Activated T-cell treated with anti-CD3 and anti-CD28 coated beads for 48 hours (primary cell): ENCODE measurements around the gene MTMR3.
"Not testable (repeated sequence)": the region's sequence is repeated elsewhere in the genome, so short reads cannot be mapped to it uniquely, and the experiment has no call there.

Source experiments
- DNase-seq: peaks from one replicate; pipeline ENCODE4 v3.0.0-alpha.2; 2020; ENCODE audit warnings: low read depth

MTMR3 gene

DNA sequence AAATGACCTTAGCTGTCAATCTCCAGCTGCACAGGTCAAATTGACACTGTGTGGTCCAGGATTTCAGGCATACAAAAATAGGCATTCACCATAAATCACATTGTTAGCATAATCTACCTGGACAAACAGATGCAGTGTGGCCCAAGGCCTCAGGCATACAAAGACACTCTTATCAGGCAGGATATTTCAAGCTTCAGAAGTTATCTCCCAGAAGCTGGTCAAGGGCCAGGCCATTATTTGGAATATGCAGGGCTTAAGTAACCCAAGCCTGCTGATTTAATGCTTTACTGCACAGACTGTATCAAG lies 171.7 kb downstream of the MTMR3 start:
- no peak for DNase-seq

DNA sequence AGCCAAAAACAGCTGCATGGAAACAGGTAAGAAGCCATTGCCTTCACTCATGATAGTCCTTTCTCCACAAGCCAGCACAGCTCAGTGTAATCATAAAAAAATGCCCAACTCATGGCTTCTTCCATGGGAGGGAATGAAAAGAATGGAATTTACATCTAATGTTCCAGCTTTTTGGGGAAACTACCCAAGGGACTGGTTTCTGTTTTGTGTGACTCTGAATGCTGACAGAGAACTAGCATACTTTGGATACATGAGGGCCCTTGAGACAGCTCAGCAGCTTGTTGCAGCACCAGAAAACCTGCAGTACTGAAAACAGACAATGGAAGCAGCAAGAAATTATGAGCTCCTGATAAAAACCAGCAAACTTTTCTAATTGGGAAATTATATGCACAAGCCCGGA lies 173.0 kb downstream of the MTMR3 start:
- no peak for DNase-seq

DNA sequence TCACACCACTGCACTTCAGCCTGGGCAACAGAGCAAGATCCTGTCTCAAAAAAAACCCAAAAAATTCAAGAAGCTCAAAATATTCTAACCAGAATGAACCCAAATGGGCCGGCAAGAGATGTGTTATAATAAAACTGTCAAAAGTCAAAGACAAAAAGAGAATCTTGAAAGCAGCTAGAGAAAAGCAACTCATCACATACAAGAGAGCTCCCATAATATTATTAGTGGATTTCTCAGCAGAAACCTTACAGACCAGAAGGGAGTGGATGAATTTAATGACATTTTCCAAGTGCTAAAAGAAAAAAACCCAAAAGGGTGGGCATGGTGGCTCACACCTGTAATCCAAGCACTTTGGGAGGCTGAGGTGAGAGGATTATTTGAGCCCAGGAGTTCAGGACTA lies 174.4 kb downstream of the MTMR3 start:
- no peak for DNase-seq

DNA sequence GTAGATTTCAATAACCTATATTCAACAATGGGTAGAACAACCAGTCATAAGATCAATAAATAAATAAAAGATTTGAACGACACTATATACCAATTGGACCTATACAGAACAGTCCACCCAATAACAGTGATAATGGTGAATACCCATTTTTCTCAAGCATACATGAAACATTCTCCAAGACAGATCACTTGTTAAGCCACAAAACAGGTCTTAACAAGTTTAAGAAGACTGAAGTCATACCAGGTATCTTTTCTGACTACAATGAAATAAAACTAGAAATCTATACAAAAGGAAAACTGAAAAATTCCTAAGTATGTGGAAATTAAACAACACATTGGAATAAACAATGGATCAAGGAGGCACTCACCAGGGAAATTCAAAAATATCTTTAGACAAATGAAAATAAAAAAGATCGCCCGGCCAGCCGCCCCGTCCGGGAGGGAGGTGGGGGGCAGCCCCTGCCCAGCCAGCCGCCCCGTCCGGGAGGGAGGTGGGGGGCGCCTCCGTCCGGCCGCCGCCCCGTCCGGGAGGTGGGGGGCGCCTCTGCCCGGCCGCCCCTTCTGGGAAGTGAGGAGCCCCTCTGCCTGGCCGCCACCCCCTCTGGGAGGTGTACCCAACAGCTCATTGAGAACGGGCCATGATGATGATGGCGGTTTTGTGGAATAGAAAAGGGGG lies 176.5 kb downstream of the MTMR3 start:
- not testable (repeated sequence) for DNase-seq

DNA sequence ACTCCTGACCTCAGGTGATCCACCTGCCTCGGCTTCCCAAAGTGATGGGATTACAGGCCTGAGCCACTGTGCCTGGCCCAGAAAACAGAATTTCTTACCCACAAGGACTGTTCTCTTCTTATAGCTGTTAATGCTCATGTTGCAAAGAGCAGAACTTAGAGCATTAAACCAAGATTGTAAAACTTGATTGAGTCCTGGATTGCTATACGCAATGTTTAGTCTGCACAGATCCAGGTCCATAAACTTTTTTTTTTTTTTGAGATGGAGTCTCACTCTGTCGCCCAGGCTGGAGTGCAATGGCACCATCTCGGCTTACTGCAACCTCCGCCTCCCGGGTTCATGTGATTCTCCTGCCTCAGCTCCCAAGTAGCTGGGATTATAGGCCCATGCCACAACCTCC lies 178.1 kb downstream of the MTMR3 start:
- DNase-seq, result not testable (repeated sequence)

GRCh38 chr22:30062259-30062658 lies 179.3 kb downstream of the MTMR3 start:
- DNase-seq, result no peak

- DNase-seq, result no peak
Measured at GRCh38 chr22:30062950-30063349, 180.0 kb downstream of the MTMR3 start.

DNA sequence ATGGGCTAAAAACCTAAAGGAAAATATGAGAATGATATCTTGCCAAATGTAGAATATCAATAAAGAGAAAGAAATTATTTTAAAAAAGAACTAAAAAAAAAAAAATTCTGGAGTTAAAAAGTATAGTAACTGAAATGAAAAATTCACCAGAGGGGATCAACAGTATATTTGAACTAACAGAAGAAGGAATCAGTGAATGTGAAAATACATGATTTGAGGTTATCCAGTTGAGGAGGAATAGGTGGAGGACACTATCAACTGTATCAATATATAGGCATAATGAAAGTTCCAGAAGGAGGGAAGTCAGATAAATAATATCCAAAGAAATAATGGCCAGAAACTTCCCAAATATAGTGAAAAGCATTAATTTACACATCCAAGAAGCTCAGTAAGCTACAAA lies 181.2 kb downstream of the MTMR3 start:
- DNase-seq, result no peak

- no peak for DNase-seq
Measured at GRCh38 chr22:30073743-30074142, 190.8 kb downstream of the MTMR3 start.

GRCh38 chr22:30074147-30074546 lies 191.2 kb downstream of the MTMR3 start:
- no peak for DNase-seq

DNA sequence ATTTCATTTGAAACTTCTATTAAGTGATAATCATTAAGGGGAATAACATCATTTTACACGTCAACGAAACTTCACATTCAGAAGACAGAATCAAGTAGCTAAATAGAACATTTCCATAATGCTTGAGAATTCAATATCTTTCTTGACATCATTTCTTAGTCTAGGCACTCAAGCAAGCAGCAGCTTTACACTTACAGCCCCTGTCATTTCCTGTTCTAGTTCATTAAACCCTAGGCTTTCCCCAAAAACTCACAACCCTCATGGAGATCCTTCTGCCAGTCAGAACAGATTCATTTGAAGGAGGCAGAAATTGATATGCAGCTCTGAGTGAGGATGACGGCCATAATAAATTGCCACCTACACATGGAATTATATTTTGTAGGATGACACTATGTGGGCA lies 192.0 kb downstream of the MTMR3 start:
- no peak for DNase-seq

DNA sequence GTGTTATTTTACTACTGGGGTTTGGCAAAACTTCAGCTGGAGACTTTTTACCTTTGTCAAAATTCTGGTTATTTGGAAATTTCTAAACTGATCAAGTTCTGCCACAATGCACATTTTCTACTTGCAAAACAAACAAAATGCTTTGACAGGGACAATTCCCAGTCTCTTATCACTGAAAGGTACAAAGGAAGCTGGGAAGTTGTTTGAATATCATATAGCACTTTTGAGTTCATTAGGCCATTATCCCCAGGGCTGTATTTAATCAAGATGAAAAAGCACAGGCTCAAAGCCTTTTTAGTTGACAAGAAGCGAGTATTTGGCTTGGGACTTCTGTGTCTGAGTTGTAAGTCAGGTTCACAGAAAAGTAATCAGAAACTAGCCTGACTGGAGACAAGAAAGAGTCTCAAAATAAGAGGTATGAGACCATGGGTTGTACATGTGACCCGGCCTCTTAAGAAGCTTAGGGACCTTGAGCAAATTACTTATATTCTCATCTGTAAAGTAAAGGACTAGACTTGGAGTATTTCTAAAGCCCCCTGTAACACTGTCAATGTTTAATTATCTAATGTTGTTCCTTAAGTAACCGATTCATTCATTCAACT lies 194.4 kb downstream of the MTMR3 start:
- DNase-seq, result no peak

GRCh38 chr22:30078320-30079311 lies 195.6 kb downstream of the MTMR3 start:
- no peak for DNase-seq

DNA sequence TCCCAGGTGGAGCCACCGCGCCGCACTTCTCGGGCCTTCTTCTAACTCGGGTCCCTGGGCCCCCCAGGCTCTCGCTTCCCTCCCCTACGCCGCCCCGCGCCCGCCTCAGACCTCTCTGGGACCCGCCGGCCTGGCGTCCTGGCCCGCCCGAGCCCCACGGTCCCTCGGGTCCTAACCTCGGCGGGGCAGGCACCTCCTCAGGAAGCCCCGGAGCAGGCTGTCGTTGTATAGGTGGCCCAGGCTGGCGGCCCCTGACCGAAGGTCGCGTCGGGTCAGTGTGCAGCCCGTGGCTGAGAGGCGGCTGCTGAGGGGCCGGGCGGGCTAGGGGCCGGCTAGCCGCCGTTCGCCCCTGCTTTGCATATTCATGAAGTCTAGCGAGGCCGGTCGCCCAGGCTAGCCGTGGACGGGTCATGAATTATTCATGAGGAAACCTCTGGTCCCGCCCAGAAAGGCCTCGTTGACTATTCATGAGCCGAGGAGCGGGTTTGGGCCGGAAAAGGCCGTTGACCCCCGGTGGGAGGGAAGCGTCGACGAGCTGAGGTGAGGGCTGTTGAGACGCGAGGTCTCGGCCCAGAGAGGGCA lies 197.1 kb downstream of the MTMR3 start, which contains the start of gene HORMAD2:
Gene HORMAD2 (plus strand): TSS at position 513 of the 582 bp plus-strand sequence. CDS start 13,489 bp downstream, outside the sequence.
- no peak for DNase-seq
